HG02610 (cell line): ENCODE data around the gene LMBRD1.
"Not testable (repeated sequence)": the region's sequence is repeated elsewhere in the genome, so short reads cannot be mapped to it uniquely, and the experiment has no call there.

ENCODE experiments used
- ATAC-seq: cut with Tn5 transposase; IDR thresholded peaks from one replicate; pipeline ENCODE4 v1.9.1; 2021; ENCODE audit warnings: mild to moderate bottlenecking, moderate library complexity; ENCODE audit not compliant: unreplicated experiment

The LMBRD1 gene

DNA sequence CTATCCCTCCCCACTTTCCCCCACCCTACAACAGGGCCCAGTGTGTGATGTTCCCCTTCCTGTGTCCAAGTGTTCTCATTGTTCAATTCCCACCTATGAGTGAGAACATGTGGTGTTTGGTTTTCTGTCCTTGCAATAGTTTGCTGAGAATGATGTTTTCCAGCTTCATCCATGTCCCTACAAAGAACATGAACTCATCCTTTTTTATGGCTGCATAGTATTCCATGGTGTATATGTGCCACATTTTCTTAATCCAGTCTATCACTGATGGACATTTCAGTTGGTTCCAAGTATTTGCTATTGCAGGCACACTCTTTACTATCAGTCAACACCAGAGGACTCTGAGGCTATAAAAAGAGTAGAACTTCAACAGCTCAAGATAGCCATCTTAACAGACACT lies 2.0 kb upstream of the LMBRD1 start:
- not testable (repeated sequence) for ATAC-seq

DNA sequence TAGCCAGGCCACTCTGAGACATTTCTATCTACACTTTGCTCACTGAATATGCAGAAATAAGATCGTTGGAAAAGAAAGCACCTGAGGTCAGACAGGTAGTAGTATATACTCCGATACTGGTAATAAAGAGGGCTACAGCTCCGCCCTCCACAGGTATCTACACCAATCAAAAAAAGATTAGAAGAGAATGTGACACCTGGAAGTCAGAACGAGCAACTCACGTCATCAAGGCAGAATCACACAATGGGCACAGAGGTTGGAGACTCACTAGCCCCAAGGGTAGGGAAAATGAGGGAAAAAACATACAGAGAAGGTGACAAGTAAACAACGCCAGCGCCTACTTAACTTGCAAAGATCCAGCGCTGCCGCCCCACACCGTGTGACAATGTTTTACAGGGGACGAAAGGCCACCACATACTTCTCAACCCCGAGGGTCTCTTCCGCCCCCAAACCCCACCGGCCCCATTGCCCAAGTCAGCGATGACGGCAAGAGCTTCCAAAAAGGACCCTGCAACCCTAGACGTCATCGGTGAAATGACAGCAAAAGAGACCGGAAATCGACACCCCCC lies 653 bp downstream of the LMBRD1 start:
- peak; percentile 26 for ATAC-seq

DNA sequence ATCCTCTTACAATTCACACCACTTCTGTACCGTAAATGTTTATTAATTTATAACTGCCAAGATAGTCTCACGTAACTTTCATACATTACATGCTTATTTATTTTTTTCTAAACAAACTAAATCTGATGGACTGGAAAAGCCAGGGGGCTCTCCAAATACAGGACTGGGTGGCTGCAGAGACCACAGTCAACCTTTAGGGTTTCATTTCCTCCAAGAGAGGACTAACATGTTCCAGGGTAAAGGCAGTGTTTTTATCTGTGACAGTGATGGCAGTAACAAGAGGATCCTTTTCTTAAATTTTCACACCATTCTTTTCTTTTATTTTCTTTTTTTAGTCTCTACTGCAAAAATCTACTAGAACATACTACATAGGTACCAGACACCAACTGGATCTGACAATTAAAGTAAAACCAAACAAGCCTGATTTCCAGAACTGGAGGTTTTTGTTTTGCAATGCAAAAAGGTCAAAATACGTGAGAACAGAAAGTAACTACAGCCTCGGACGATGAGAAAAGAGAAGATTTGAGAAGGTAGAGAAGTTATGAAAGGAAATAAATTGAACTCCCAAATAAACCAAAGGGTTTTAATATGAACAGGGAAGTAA lies 1.2 kb downstream of the LMBRD1 start:
- peak; percentile 35 for ATAC-seq

DNA sequence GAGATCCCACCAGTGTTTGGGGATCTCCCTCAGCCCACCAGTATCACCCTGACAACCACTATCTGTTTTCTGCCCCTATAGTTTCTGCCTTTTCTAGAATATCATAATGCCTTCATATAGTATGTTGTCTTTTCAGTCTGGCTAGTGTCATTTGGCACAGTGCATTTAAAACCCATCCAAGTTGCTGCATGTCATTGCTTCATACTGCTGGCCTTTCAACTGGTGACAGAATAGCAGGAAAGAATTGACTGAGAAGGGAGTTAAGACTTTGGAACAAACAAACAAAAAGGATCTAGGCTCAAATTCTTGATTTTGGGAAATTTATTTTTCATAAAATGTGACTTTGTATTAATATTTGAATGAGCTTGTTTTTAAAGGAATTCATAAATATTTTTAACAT lies 4.5 kb downstream of the LMBRD1 start:
- no peak for ATAC-seq

DNA sequence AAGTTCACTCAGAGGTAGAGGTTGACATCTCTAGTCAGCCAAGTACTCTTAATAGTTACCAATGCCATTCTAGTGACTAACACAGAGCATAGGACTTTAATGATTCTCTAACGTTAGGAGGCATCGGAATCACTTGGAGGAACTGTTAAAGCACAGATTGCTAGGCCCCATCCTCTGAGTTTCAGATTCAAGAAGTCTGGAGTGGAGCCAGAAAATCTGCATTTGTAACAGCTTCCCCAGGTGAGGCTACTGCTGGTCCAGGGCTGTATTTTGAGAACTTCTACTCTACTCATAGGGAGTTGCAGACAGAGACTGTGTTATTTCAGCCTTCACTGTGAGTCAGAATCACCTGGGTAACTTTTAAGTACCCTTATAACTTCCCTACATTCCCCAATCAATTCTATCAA lies 5.7 kb downstream of the LMBRD1 start:
- peak; percentile 35 for ATAC-seq

DNA sequence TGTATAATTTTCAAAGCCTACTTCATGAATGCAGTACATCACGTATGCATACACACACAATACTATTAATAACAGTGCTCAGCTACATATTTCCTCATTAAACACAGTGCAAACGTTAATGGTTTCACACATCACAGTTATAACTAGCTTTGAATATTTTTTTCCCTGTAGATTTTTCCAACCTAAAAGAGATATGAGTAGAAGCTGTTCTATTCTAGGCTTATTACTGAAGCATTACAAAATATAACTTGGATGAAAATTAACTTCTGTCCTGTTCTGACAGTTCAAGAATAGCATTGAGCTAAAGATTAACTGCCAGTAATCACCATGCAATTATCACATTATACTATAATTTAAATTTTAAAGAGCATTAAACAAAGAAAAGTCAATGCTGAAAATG lies 6.2 kb downstream of the LMBRD1 start:
- no peak for ATAC-seq

DNA sequence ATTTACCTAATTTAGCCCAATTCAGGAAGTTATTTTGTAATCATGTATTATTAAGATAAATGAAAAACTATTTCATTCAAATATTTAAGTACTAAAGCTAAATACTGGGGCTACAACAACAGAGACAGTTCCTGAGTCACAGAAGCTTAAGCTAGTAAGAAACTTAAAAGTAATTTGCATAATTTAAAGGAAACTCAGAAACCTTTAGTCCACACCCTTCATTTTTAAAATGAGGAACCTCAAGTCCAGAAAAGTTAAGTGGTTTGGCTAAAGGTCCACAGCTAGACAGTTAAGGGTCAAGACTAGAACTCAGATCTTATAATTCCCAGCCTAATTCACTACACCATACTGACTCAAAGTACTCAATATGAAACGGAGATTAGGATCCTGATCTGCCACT lies 7.2 kb downstream of the LMBRD1 start:
- ATAC-seq, result peak; percentile 27

DNA sequence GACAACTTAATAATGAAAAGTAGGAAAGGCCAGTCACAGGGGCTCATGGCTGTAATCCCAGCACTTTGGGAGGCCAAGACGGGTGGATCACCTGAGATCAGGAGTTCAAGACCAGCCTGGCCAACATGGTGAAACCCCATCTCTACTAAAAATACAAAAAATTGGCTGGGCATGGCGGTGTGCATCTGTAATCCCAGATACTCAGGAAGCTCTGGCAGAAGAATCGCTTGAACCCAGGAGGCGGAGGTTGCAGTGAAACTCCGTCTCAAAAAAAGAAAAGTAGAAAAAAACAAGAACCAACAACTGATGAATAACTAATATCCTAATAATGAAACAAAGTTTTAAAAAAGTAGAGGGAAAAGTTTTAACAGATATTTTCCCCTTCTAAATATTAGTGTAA lies 9.4 kb downstream of the LMBRD1 start:
- ATAC-seq, result not testable (repeated sequence)

DNA sequence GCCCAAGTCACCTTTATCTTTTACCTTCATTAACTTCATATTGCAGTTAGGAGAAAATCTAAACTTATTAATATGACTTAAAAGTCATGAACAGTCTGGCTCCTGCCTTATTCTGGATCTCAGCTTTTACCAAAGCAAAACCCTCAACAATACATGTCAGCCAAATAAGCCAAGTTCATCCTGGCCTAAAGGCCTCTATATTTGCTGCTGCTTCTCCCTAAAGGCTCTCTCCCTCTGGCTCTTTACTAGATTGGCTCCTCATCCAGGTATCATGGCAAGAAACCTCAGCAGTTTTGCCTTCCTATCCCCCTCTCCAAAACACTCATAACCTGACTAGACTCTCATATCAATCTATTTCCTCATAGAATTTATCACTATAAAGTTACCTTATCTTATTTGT lies 11.1 kb downstream of the LMBRD1 start:
- no peak for ATAC-seq

DNA sequence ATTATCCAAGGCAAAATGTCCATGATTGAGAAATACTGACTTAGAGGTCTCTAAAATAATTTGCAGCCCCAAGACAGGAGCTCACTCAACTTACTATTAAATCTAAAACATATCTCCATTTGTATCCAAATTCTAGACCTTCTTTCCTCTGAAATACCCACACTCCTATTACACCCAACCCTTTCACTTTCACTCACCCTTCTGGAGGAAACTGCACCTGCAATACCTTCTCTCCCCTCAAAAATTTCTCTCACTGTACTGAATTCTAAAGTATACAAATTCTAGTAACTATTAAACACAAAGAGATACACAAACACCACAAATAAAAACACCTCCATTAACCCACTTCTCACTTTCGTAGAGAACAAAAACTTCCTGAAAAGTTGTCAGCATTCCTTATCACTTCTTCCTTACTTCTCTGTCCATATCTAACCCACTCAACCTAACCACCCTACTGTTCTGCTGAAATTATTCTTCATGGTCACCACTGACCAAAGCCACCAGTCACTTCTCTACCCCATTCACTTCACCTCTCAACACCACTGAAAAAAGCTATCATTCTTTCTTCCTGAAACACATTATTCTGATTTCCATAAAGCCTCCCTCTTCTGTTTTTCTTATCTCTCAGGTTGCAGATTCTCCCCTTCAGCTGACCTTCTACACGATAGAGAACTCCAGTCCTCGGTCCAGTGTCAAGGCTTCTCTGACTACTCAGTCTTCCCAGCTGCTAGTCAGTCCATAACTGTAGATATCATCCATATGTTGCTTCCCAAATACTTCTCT lies 12.0 kb downstream of the LMBRD1 start:
- peak; percentile 79 for ATAC-seq

DNA sequence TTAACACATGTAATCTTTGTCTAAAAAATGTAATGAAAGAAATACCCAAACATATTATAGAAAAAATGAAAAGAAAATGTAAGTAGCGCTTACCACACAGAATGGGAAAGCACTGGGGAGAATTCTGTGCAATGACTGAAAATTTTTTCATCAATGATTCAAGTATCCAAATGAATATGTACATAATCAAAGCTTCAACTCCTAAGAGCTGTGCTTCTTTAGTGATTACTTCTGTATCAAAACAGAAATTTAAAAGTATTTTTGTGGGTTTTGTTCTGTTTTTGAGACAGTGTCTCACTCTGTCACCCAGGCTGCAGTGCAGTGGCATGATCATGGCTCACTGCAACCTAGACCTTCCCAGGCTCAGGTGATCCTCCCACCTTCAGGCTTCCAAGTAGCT lies 13.7 kb downstream of the LMBRD1 start:
- ATAC-seq, result no peak

DNA sequence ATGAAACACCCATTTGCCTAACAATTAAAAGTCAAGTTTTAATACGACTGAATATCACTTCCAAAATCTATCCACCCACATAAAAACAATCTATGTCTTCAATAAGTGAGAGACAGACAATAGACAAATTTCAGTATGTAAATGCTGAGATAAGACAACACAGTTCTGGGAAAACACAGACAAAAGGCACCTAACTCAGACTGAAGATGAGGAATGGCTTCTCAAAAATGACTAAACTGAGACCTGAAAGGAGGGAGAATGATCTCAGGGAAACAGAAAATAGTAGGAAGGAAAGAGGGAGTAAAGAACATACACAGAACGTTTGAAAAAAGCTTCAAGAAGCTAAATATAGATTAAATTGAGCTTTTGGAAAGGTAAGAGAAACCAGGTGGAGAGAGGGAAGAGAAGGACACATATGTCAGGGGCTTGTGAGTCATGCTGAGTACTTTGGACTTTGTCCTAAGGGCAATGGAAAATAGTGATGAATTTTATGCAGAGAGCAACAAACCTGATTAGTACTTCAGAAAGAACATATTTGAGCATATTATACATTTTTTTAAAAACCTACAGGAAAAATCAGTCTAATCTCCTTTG lies 16.1 kb downstream of the LMBRD1 start:
- ATAC-seq, result no peak

DNA sequence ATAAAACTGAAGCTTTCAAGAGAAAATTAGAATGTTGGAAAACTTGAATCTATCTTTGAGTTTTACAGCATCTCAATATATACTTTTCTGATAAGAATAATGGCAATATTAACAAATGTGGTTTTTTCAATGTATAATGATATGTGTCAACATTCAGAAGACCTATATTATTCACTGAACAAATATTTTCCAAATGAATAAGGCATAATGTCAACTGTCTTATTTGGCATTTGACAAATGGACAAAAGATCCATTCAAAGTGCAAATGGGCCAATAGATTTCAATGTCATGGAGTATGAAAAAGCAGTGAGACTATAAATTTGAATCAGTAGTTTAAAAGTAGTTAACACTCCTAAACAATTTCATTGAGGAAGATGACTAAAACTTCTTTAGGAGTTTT lies 20.9 kb downstream of the LMBRD1 start:
- no peak for ATAC-seq

DNA sequence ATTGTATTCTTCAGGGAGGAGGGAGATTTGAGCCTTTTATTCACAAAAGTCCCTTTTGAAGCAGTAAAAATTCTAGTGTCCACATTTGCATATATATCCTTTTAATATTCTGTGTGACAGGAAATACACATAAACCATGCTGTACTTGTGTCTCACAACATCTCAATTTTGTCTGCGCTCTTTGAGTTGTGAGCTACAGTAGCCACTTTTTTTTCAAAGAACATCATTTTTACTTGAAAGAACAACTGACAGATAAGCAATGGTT lies 21.3 kb downstream of the LMBRD1 start:
- no peak for ATAC-seq

DNA sequence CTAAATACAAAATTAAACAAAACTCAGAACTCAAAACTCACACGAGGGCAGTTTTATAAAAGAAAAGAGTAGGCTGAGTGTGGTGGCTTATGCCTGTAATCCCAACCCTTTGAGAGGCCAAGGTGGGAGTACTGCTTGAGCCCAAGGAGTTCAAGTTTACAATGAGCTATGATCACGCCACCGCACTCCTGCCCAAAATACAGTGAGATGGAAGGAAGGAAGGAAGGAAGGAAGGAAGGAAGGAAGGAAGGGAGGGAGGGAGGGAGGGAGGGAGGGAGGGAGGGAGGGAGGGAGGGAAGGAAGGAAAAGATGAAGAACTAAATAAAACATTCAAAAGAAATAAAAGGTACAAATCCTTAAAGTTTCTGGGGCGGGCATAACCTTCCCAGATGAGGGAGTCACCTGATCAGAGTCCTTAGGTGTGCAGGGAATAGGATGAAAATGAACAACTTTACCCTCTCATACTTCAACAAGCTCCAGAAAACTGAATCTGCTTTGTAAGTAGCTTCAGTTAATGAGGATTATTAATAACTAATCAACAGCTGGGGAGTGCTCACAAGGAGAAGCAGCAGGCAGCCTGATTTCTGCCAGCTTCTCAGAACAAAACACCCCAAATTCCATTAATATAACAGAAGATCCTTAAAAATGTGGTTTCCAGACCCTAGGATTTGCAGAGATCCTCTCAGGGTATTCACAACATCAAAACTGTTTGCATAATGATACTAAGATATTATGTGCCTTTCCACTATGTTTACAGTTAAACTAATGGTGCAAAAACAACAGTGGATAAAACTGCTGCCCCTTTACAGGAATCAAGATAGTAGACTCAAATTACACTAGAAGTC lies 21.8 kb downstream of the LMBRD1 start:
- ATAC-seq, result no peak

DNA sequence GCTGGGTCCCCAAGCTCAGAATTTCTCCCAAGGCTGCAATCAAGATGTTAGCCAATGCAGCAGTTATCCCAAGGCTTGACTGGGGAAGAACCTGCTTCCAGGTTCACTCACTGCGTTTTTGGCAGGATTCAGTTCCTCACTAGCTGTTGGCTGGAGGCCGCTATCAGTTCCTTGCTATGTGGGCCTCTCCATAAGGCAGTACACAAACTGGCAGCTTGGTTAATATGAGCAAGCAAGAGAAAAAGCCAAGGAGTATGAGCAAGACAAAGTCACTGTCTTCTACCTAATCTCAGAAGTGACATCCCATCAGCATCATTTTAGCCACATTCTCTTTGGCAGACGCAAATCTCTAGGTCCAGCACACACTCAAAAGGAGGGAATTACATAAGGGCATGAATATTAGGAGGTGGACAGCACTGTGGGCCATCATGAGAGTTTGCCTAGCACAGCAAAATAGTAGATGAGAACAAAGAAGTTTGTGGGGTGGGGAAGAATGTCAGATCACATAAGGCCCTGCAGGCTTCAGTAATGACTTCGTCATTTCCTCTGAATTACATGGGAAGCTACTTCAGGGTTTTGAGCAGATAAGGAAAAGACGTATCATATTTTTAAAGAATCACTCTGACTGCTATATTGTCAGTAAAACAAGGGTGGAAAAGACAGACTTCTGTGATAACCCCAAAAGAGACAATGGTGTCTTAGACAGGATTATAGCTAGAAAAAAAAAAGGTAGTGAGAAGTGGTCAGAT lies 25.5 kb downstream of the LMBRD1 start:
- no peak for ATAC-seq

DNA sequence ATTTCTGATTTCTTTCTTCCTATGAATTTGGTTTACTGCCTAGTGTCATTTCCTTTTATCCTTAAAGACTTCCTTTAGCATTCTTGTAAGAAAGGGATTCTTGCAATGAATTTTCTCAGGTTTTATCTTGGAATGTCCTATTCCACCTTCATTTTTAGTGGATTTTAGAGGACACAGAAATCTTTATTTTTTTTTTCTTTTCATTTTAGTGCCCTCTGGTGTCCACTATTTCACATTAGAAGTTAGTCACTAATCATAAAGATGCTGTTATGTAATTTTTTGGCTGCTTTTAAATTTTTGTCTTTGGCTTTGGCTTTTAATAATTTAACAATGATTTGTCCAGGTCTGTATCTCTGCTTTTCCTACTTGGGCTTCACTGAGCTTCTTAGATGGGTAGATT lies 28.1 kb downstream of the LMBRD1 start:
- no peak for ATAC-seq

DNA sequence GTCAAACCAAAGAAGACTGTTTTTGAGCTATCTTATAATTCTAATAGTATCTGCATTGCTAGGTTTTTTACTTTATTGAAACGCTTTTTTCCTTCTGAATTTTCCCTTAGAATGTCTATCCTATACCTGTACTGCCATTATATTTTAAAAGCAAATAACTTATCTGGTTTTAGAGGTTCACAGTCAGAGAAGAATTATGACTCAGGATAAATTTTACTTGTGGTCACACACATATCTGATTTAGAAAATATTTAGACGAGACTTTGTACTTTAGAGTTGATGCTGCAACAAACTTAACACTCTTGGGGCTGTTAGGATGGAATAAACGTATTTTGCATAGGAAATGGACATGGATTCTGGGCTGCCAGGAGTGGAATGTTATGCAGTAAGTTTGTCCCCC lies 33.0 kb downstream of the LMBRD1 start:
- no peak for ATAC-seq

DNA sequence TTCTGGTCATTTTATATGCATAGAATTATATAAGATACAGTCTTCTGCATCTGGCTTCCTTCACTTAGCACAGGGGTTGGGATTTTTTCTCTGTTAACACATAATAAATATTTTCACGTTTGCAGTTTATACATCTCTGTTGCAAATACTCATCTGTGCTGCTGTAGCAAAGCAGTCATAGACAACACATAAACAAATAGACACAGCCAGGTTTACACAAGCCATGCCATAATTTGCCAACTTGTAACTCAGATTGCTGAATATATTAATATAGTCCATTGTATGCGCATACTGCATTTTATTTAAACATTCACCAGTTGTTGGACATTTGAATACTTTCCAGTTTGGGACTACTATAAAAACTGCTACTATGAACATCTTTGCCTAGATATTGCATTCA lies 35.0 kb downstream of the LMBRD1 start:
- no peak for ATAC-seq

DNA sequence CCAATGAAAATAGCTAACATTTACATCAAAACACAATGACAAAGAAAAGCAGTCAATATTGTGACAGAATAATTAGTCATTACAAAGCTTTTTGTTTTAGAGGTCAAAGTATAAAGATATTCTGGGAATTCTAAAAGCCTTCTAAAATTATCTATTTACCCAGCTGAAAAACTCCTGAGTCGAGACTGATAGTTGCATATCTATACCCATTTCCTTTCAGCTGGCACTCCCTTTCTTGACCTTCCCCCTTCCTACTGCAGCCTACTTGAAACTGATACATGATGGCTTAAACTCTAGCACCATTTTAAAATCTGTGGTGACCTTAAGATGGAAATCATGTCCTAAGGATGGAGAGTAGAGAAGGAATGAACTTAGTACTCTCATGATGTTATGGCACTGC lies 38.6 kb downstream of the LMBRD1 start:
- ATAC-seq, result no peak

DNA sequence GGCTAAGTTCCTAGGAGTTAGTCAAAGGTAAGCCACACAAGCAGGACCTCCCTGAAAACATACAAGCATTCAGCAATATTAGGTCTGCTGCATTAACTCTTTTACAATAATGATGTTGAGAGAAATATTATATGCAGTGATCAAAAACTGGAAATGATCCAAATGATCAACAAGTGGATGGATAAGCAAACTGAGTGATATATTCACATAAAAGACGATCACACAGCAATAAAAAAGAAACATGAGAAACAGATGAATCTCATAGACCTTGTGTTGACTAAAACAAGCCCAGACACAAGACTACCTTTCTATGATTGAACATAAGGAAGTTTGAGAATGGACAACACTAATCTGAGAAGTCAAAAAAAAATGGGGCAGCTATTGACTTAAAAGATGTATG lies 39.9 kb downstream of the LMBRD1 start:
- no peak for ATAC-seq
